ENCODE measurements around the gene OR51B4. TPM values are rescaled to one million over a fixed set of nuclear protein-coding genes. Genes with fewer than 3 reads are reported as not detected.

OR51B4 gene
- total RNA-seq, 5 donors from 2014 or later (not counting 1 experiment from before 2014, with no cell fraction given): not detected

Other genes with a start within 250 kb of the OR51B4 start
- gene OR52E2, start 242.3 kb downstream of the OR51B4 start, total RNA-seq: not detected
- gene OR52E1, start 232.4 kb downstream of the OR51B4 start, total RNA-seq: not detected
- gene OR52A5, start 163.6 kb downstream of the OR51B4 start, total RNA-seq: not detected
- gene OR52A1, start 147.2 kb downstream of the OR51B4 start, total RNA-seq: not detected
- gene OR51V1, start 101.3 kb downstream of the OR51B4 start, total RNA-seq: not detected
- gene HBB, start 74.9 kb downstream of the OR51B4 start, total RNA-seq: 10 to 100 TPM in 1 of 5 donors, under 1 TPM in 4; 0.59 to 11.7 (median 0.70) TPM
- 1 to 10 TPM in 1 of 5 donors, under 1 TPM in 1, not detected in 3; 0.72 to 1.9 TPM for gene HBD, start 67.5 kb downstream of the OR51B4 start, total RNA-seq
- gene HBG1, start 52.1 kb downstream of the OR51B4 start, total RNA-seq: 1 to 10 TPM in 3 of 5 donors, not detected in 2; 1.8 to 6.4 (median 3.3) TPM
- gene HBG2, start 47.2 kb downstream of the OR51B4 start, total RNA-seq: 10 to 100 TPM in 1 of 5 donors, 1 to 10 TPM in 2, not detected in 2; 5.8 to 13.4 (median 8.2) TPM
- 1 to 10 TPM in 3 of 5 donors, not detected in 2; 3.1 to 3.2 (median 3.2) TPM for gene HBE1, start 32.0 kb downstream of the OR51B4 start, total RNA-seq
- not detected for gene OR51B2, start 22.4 kb upstream of the OR51B4 start, total RNA-seq
- under 1 TPM in 2 of 5 donors, not detected in 3; 0.39 to 0.45 TPM for gene OR51B5, start 41.6 kb upstream of the OR51B4 start, total RNA-seq
- not detected for gene OR51B6, start 49.6 kb upstream of the OR51B4 start, total RNA-seq
- gene OR51M1, start 81.9 kb upstream of the OR51B4 start, total RNA-seq: not detected
- not detected for gene OR51Q1, start 120.2 kb upstream of the OR51B4 start, total RNA-seq
- gene OR51I1, start 139.6 kb upstream of the OR51B4 start, total RNA-seq: not detected
- gene OR51I2, start 147.4 kb upstream of the OR51B4 start, total RNA-seq: not detected
- not detected for gene OR52D1, start 186.7 kb upstream of the OR51B4 start, total RNA-seq
- under 1 TPM in 3 of 5 donors, not detected in 2; 0.16 to 0.37 (median 0.25) TPM for gene UBQLN3, start 208.0 kb upstream of the OR51B4 start, total RNA-seq
- 1 to 10 TPM in 1 of 5 donors, under 1 TPM in 4; 0.46 to 1.0 (median 0.63) TPM for gene UBQLNL, start 214.8 kb upstream of the OR51B4 start, total RNA-seq
- gene OR52H1, start 246.6 kb upstream of the OR51B4 start, total RNA-seq: under 1 TPM in 2 of 5 donors, not detected in 3; 0.25 to 0.26 TPM

Data from T-cell (primary cell).